PFSK-1 (cell line): ENCODE measurements around the gene CLEC16A.

Experiments used
- FOXP2 ChIP-seq: optimal IDR thresholded peaks from 2 replicates; pipeline ENCODE3; 2011; ENCODE audit warnings: borderline replicate concordance, control low read depth, inconsistent platforms; ENCODE audit not compliant: insufficient read depth; ENCODE audit errors: extremely low read length, extremely low read depth
- POLR2AphosphoS5 ChIP-seq: IDR thresholded peaks from 2 replicates; pipeline ENCODE4 v1.6.1; 2012; ENCODE audit warnings: low read depth, mild to moderate bottlenecking, control low read depth, low read length, moderate library complexity
- SIN3A ChIP-seq: IDR thresholded peaks from 2 replicates; pipeline ENCODE4 v1.6.1; 2012; ENCODE audit warnings: mild to moderate bottlenecking, low read length, moderate library complexity, borderline replicate concordance; ENCODE audit not compliant: insufficient read depth
- TAF1 ChIP-seq: IDR thresholded peaks from 2 replicates; pipeline ENCODE4 v1.6.1; 2012; ENCODE audit warnings: low read length, control low read depth, borderline replicate concordance; ENCODE audit not compliant: insufficient read depth
- TF ChIP-seq, protein P1 (sequence below), 2 experiments: IDR thresholded peaks; 2 replicates each; pipeline versions ENCODE4 v1.6.1 to v1.8.0; 2011 to 2012; ENCODE audit warnings: low read depth in 2 of 2, low read length in 2 of 2, control low read depth in 1 of 2, inconsistent platforms in 1 of 2, mild to moderate bottlenecking in 1 of 2, moderate library complexity in 1 of 2; ENCODE audit not compliant: insufficient read depth in 1 of 2

Gene CLEC16A

GRCh38 chr16:10934325-10935107 lies 9.8 kb upstream of the CLEC16A start:
- TF ChIP-seq TAF1 (no peak), SIN3A (no peak), FOXP2 (no peak), POLR2AphosphoS5 (no peak)
- TF ChIP-seq, protein P1, sequence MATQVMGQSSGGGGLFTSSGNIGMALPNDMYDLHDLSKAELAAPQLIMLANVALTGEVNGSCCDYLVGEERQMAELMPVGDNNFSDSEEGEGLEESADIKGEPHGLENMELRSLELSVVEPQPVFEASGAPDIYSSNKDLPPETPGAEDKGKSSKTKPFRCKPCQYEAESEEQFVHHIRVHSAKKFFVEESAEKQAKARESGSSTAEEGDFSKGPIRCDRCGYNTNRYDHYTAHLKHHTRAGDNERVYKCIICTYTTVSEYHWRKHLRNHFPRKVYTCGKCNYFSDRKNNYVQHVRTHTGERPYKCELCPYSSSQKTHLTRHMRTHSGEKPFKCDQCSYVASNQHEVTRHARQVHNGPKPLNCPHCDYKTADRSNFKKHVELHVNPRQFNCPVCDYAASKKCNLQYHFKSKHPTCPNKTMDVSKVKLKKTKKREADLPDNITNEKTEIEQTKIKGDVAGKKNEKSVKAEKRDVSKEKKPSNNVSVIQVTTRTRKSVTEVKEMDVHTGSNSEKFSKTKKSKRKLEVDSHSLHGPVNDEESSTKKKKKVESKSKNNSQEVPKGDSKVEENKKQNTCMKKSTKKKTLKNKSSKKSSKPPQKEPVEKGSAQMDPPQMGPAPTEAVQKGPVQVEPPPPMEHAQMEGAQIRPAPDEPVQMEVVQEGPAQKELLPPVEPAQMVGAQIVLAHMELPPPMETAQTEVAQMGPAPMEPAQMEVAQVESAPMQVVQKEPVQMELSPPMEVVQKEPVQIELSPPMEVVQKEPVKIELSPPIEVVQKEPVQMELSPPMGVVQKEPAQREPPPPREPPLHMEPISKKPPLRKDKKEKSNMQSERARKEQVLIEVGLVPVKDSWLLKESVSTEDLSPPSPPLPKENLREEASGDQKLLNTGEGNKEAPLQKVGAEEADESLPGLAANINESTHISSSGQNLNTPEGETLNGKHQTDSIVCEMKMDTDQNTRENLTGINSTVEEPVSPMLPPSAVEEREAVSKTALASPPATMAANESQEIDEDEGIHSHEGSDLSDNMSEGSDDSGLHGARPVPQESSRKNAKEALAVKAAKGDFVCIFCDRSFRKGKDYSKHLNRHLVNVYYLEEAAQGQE (IDR thresholded peaks at IDR 0.05; ENCODE audit: insufficient read depth in 1 of 2, low read depth in 2 of 2, low read length in 2 of 2) = no peak

- TF ChIP-seq, protein P1 (IDR thresholded peaks at IDR 0.05; ENCODE audit: insufficient read depth in 1 of 2, low read depth in 2 of 2, low read length in 2 of 2) = no peak
- TF ChIP-seq FOXP2 (no peak), TAF1 (no peak), POLR2AphosphoS5 (no peak), SIN3A (no peak)
These were observed 9.0 kb upstream of the CLEC16A start for GRCh38 chr16:10935226-10935915.

- TF ChIP-seq, protein P1 (IDR thresholded peaks at IDR 0.05; ENCODE audit: insufficient read depth in 1 of 2, low read depth in 2 of 2, low read length in 2 of 2) = no peak
- TF ChIP-seq FOXP2 = no peak
These were observed 7.9 kb upstream of the CLEC16A start for GRCh38 chr16:10936272-10936984.

- TF ChIP-seq FOXP2 (no peak), SIN3A (no peak), TAF1 (no peak), POLR2AphosphoS5 (no peak)
- TF ChIP-seq, protein P1 (IDR thresholded peaks at IDR 0.05; ENCODE audit: insufficient read depth in 1 of 2, low read depth in 2 of 2, low read length in 2 of 2) = no peak
These were observed 7.1 kb upstream of the CLEC16A start for GRCh38 chr16:10937068-10937859.
